ENCODE data around the gene PIK3R4.

DNA sequence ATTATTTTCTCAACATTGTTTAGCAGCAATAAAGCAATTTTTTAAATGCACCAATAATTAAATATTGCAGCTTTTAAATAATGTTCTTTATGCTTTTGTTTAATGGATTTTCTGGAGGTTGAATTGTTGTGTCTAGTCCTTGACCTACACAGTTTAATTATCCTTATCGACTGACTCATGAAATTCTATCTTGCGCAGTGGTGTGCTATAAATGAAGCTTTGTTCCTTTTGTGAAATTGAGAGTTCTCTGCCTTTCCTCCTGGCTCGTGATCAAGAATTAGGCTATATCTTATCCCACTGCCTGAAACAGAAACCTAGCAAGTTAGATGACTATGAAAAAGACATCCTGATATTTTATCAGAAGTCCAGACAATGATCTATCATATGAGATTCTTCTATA, 37.0 kb upstream of the PIK3R4 start:
- TF ChIP-seq POLR2A (IDR thresholded peaks at IDR 0.05): no peak
- TF ChIP-seq, protein P1, sequence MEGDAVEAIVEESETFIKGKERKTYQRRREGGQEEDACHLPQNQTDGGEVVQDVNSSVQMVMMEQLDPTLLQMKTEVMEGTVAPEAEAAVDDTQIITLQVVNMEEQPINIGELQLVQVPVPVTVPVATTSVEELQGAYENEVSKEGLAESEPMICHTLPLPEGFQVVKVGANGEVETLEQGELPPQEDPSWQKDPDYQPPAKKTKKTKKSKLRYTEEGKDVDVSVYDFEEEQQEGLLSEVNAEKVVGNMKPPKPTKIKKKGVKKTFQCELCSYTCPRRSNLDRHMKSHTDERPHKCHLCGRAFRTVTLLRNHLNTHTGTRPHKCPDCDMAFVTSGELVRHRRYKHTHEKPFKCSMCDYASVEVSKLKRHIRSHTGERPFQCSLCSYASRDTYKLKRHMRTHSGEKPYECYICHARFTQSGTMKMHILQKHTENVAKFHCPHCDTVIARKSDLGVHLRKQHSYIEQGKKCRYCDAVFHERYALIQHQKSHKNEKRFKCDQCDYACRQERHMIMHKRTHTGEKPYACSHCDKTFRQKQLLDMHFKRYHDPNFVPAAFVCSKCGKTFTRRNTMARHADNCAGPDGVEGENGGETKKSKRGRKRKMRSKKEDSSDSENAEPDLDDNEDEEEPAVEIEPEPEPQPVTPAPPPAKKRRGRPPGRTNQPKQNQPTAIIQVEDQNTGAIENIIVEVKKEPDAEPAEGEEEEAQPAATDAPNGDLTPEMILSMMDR (IDR thresholded peaks at IDR 0.05): no peak
